ENCODE measurements around the gene SLC22A14. TPM values are rescaled to one million over a fixed set of nuclear protein-coding genes. Genes with fewer than 3 reads are reported as not detected.

SLC22A14 gene
- total and polyA plus RNA-seq, 9 of the 15 experiments (the other 6 are each of a cell fraction or from before 2014, with no cell fraction given) = 0.03 to 0.07 TPM; not detected in 7

GRCh38 chr3:38347421-38348200 is 65.5 kb downstream of the SLC22A14 start (continued):
- TF ChIP-seq CCNT2 (IDR thresholded peaks at IDR 0.05; ENCODE audit: borderline replicate concordance, extremely low read depth, insufficient read length, low read depth, low read length) (no peak), ZNF121 (CRISPR knock-in tag; conservative IDR thresholded peaks at IDR 0.05) (no peak), CHD2 (IDR thresholded peaks at IDR 0.05; ENCODE audit: low read depth, low read length) (no peak), RBM25 (IDR thresholded peaks at IDR 0.05; ENCODE audit: low read depth, low read length, severe bottlenecking) (no peak), ZNF174 (CRISPR knock-in tag; IDR thresholded peaks at IDR 0.05) (no peak), RBBP5 (IDR thresholded peaks at IDR 0.05; ENCODE audit: borderline replicate concordance, insufficient read depth, low read length, poor library complexity, severe bottlenecking) (no peak), ARNT (IDR thresholded peaks at IDR 0.05) (0 out of 4 replicates have a peak, but pooled peaks of 1 of the 2 experiments have one; percentile 16), TGIF2 (CRISPR knock-in tag; IDR thresholded peaks at IDR 0.05) (no peak), ARID4B (CRISPR knock-in tag; IDR thresholded peaks at IDR 0.05) (no peak), ZBTB40 (IDR thresholded peaks at IDR 0.05) (peak; percentile 43; the same call in 1 of the 2 replicates), ZBTB40 (CRISPR knock-in tag; IDR thresholded peaks at IDR 0.05) (no peak), ZNF146 (CRISPR knock-in tag; IDR thresholded peaks at IDR 0.05; ENCODE audit: unreplicated experiment) (no peak)

Data from K562 (cell line).